ENCODE results near the gene ZNF628. TPM values are rescaled to one million over a fixed set of nuclear protein-coding genes. Genes with fewer than 3 reads are reported as not detected.

The ZNF628 gene
- total RNA-seq, 1 donor from 2014 or later, result 19.0 TPM

DNA sequence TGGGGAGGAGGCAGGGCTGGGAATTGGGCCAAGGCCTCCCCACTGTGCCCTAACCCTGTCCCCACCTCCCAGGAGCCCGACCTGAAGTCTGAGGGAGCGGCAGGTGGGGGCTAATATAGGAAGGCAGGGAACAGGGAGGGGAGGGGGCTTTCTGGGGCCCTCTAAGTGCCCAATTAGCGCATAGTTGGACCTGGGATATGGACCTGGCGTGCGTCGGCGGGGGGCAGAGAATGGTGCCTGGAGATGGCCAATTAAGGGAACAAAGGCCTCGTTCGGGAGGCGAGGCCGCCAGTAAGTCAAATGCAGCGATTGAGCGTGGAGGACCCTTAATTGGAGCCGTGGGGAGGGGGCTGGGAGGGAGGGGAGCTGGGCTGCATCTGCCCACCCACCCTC, 11.8 kb upstream of the ZNF628 start, which contains the start of gene C19orf85:
C19orf85 (minus strand) TSS at position 90 of the 393 bp plus-strand sequence. CDS start 197 bp downstream, outside the sequence.
- H3K27me3 Mint-ChIP-seq (ENCODE audit: low read depth), result peaks cover 46% of the 10 kb centered on the region
- H3K9me3 Mint-ChIP-seq, result no peaks in the 10 kb centered on the region
- no peak within 1 kb of the TSS for H3K4me3 Mint-ChIP-seq
- peaks cover 24% of the 10 kb centered on the region for H3K4me1 Mint-ChIP-seq
- TF ChIP-seq, protein P1, sequence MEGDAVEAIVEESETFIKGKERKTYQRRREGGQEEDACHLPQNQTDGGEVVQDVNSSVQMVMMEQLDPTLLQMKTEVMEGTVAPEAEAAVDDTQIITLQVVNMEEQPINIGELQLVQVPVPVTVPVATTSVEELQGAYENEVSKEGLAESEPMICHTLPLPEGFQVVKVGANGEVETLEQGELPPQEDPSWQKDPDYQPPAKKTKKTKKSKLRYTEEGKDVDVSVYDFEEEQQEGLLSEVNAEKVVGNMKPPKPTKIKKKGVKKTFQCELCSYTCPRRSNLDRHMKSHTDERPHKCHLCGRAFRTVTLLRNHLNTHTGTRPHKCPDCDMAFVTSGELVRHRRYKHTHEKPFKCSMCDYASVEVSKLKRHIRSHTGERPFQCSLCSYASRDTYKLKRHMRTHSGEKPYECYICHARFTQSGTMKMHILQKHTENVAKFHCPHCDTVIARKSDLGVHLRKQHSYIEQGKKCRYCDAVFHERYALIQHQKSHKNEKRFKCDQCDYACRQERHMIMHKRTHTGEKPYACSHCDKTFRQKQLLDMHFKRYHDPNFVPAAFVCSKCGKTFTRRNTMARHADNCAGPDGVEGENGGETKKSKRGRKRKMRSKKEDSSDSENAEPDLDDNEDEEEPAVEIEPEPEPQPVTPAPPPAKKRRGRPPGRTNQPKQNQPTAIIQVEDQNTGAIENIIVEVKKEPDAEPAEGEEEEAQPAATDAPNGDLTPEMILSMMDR (IDR thresholded peaks at IDR 0.05; ENCODE audit: unreplicated experiment), result no peak
- H3K27ac Mint-ChIP-seq, result no peak within 1 kb of the TSS
- H3K36me3 Mint-ChIP-seq, result no peaks in the 10 kb centered on the region
- no peak for DNase-seq (ENCODE audit: low spot score in 2 of 2, unreplicated experiment in 2 of 2)

DNA sequence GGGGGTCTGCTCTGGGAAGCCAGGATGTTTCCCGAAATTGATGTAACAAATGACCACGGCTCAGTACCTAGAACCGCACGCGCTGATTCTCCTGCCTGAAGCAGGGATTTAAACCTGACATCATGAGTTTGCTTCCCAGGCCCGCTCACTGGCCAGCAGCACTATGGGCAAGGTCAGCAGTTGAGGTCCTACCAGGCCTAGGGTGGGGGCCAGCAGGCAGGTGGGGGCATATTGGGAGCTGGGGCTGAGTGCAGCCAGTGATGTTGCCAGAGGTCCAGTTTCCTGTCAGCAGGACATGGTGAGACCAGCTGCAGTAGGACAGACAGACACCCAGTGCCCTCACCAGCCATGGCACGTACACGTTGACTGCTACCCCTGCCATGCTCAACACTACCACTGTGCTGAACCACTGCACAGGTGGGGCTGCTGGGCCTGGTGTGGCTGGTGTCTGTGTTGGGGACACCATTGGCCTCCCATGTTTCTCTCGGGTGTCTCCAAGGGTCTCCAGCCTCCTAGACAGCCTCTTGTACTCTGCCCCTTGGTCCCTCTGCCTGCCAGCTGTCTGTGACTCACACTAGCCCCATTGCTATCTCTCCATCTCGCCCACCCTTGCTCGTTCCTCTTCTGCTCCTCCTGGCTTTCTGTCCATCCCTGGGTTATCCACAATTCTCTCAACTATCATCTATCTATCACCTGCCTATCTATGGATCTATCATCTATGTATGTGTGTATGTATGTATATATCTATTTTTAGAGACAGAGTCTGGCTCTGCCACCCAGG, 10.8 kb upstream of the ZNF628 start:
- Mint-ChIP-seq H3K27me3 (ENCODE audit: low read depth) (peaks cover 46% of the 10 kb centered on the region), H3K4me1 (peaks cover 14% of the 10 kb centered on the region), H3K36me3 (no peaks in the 10 kb centered on the region), H3K27ac (no peak overlapping the region), H3K4me3 (no peak overlapping the region), H3K9me3 (no peaks in the 10 kb centered on the region)
- TF ChIP-seq, protein P1 (IDR thresholded peaks at IDR 0.05; ENCODE audit: unreplicated experiment), result no peak
- DNase-seq (ENCODE audit: low spot score in 2 of 2, unreplicated experiment in 2 of 2), result no peak

DNA sequence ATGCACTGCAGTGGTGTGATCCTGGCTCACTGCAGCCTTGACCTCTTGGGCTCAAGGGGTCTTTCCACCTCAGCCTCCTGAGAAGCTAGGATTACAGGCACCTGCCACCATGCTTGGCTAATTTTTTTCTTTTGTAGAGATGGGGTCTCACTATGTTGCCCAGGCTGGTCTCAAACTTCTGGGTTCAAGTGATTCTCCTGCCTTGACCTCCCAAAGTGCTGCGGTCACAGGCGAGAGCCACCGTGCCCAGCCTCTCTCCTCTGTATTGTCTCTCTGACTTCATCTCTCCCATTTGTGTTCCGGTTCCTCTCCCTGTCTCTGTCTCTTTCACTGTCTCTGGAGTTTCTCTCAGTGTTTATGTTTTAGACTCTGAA, 10.2 kb upstream of the ZNF628 start:
- no peak overlapping the region for H3K27ac Mint-ChIP-seq
- no peaks in the 10 kb centered on the region for H3K36me3 Mint-ChIP-seq
- TF ChIP-seq, protein P1 (IDR thresholded peaks at IDR 0.05; ENCODE audit: unreplicated experiment), result no peak
- DNase-seq (ENCODE audit: low spot score in 2 of 2, unreplicated experiment in 2 of 2), result no peak
- peaks cover 46% of the 10 kb centered on the region for H3K27me3 Mint-ChIP-seq (ENCODE audit: low read depth)
- no peaks in the 10 kb centered on the region for H3K9me3 Mint-ChIP-seq
- H3K4me3 Mint-ChIP-seq, result no peak overlapping the region
- peaks cover 10% of the 10 kb centered on the region for H3K4me1 Mint-ChIP-seq

DNA sequence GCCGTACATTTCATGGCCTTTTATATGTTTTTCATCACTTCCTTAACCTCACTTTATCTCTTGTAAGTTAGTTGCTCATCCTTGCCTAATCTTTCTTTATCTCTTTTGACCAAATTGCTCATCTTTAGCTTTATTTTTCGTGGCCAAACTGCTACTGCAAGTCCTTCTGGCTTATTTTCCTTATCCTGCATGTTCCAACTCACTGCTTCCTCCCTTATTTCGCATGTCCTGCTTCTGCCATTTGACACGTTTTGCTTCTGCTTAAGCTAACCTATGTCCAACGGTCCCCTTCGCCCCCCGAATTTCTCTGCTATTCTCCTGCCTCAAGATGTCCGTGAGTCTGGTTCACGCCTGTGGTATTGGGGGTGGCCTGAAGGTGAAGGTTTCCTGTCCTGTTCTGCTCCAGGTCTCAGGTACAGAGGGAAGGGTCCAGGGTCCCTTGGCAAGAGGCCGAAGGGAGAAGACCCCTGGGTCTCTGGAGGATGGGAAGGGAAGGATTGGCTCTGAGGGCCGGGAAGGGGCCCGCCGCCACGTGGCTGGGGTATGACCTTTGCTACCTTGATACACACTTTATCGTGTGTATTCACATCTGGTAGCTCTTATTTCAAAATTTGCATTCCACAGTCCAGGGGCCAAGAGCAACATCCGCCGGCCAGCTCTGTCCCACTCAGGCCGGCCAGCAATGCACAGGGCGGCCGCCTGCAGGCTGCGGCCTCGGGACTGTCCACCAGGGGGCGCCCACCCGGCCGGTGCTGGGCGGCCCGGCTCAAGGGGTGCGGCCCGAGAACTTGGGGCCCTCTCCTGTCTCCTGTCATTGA, 9.0 kb upstream of the ZNF628 start:
- no peak overlapping the region for H3K27ac Mint-ChIP-seq
- peaks cover 41% of the 10 kb centered on the region for H3K27me3 Mint-ChIP-seq (ENCODE audit: low read depth)
- H3K36me3 Mint-ChIP-seq, result no peaks in the 10 kb centered on the region
- no peak overlapping the region for H3K4me3 Mint-ChIP-seq
- H3K4me1 Mint-ChIP-seq, result peaks cover 3% of the 10 kb centered on the region
- TF ChIP-seq, protein P1 (IDR thresholded peaks at IDR 0.05; ENCODE audit: unreplicated experiment), result peak; percentile 99
- no peaks in the 10 kb centered on the region for H3K9me3 Mint-ChIP-seq
- DNase-seq (ENCODE audit: low spot score in 2 of 2, unreplicated experiment in 2 of 2), result peak in 1 of 2 experiments; percentile 82

DNA sequence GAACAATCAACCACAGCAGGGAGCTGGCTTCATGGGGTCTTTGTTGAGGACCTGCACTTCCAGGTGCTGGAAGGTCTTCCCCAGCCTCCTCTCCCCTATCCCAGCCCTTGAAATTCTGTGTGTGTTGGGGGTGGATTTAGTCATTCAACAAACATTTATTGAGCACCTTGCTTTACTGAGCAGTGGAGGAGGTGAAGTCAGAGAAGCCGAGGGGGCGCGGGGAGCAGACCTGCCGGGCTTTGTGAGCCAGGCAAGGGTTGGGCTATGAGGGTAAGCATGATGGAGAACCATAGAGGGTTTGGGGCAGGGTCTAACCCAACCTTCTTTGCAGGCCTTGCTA, 8.4 kb upstream of the ZNF628 start:
- Mint-ChIP-seq H3K4me1 (peaks cover 3% of the 10 kb centered on the region), H3K36me3 (no peaks in the 10 kb centered on the region), H3K27me3 (ENCODE audit: low read depth) (peaks cover 37% of the 10 kb centered on the region), H3K4me3 (no peak overlapping the region), H3K9me3 (no peaks in the 10 kb centered on the region), H3K27ac (no peak overlapping the region)
- DNase-seq (ENCODE audit: low spot score in 2 of 2, unreplicated experiment in 2 of 2), result no peak
- TF ChIP-seq, protein P1 (IDR thresholded peaks at IDR 0.05; ENCODE audit: unreplicated experiment), result peak; percentile 68
